ENCODE measurements around the gene EEFSEC.

The EEFSEC gene

DNA sequence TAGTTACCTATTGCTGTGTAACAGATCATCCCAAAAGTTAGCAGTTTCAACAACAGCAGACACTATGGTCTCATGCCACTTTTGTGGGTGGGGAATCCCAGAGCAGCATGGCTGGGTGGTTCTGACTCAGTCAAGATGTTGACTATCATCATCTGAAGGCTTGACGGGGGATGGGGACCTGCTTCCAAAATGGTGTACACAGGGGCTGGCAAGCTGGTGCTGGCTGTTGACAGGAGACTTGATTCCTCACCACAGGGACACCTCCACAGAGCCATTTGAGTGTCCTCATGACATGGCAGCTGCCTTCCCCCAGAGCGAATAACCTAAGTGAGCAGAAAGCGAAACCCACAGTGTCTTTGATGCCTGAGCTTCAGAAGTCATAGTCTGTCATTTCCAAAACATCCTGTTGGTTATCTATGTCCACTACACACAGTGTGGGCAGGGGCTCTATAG lies 294.3 kb downstream of the EEFSEC start:
- Histone ChIP-seq H3K4me1 (ENCODE audit: control insufficient read depth, insufficient read depth, low read length, poor library complexity, severe bottlenecking) (peaks cover 7% of the 10 kb centered on the region), H3K36me3 (ENCODE audit: control insufficient read depth, insufficient read depth, low read length) (no peaks in the 10 kb centered on the region), H3K9me3 (ENCODE audit: control insufficient read depth, low read length) (no peaks in the 10 kb centered on the region), H3K4me3 (ENCODE audit: extremely low read depth, insufficient read depth, low read length, poor library complexity, severe bottlenecking) (no peak overlapping the region), H3K27ac (ENCODE audit: low read depth, low read length, severe bottlenecking) (no peak overlapping the region)
- 92 to 98% methylated on average over 2 to 3 of the region's 3 CpGs for WGBS, 2 experiments (ENCODE audit: insufficient coverage in 2 of 2)

DNA sequence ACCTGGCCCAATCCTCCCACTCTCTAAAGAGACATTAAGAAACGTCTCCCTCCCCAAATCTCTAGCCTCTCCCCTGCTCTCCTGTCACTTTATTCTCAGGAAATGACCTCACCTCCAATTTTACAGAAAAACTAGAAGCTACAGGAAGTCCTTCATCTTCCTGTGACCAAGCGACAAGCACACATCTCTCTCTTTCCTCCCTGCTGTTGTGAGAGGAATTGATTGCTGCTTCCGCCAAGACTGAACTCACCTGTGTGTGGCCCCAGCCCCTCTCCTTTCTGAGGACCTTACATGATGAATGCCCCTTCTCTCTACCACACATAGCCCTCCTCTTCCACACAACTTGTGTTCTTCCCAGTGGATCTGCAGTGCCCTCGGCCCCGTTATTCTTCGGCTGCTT lies 295.2 kb downstream of the EEFSEC start:
- Histone ChIP-seq H3K4me1 (ENCODE audit: control insufficient read depth, insufficient read depth, low read length, poor library complexity, severe bottlenecking) (peaks cover 7% of the 10 kb centered on the region), H3K27ac (ENCODE audit: low read depth, low read length, severe bottlenecking) (no peak overlapping the region), H3K9me3 (ENCODE audit: control insufficient read depth, low read length) (no peaks in the 10 kb centered on the region), H3K4me3 (ENCODE audit: extremely low read depth, insufficient read depth, low read length, poor library complexity, severe bottlenecking) (no peak overlapping the region), H3K36me3 (ENCODE audit: control insufficient read depth, insufficient read depth, low read length) (no peaks in the 10 kb centered on the region)
- 78 to 94% methylated on average over 5 of the region's 6 CpGs for WGBS, 2 experiments (ENCODE audit: insufficient coverage in 2 of 2)

DNA sequence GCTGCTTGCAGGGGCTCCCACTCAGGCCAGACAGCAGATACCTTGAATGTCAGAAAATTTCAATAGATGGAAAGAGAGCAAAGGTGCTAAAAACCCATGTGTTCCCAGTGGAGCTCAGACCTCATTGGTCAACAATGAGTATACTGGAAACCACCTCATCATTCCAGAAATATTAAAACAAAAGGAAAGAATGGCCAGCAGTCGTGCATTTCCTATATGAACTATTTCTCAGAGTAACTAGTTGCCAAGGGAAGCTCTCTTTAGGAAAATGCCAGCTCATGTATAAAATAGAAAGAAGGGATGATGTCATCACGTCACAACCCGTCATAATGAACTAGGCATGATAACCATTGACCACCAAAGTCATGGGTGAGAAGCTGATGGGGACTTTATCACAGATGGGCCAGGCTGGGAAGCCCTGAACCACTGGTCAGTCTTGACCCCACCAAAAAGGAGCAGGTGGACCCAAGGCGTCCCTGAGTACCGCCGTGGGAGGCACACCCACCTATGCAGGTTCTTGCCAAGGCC lies 295.9 kb downstream of the EEFSEC start:
- no peaks in the 10 kb centered on the region for H3K36me3 ChIP-seq (ENCODE audit: control insufficient read depth, insufficient read depth, low read length)
- no peak overlapping the region for H3K27ac ChIP-seq (ENCODE audit: low read depth, low read length, severe bottlenecking)
- peaks cover 7% of the 10 kb centered on the region for H3K4me1 ChIP-seq (ENCODE audit: control insufficient read depth, insufficient read depth, low read length, poor library complexity, severe bottlenecking)
- H3K4me3 ChIP-seq (ENCODE audit: extremely low read depth, insufficient read depth, low read length, poor library complexity, severe bottlenecking): no peak overlapping the region
- no peaks in the 10 kb centered on the region for H3K9me3 ChIP-seq (ENCODE audit: control insufficient read depth, low read length)
- WGBS, 2 experiments (ENCODE audit: insufficient coverage in 2 of 2): 88 to 91% methylated on average over 4 to 5 of the region's 6 CpGs

DNA sequence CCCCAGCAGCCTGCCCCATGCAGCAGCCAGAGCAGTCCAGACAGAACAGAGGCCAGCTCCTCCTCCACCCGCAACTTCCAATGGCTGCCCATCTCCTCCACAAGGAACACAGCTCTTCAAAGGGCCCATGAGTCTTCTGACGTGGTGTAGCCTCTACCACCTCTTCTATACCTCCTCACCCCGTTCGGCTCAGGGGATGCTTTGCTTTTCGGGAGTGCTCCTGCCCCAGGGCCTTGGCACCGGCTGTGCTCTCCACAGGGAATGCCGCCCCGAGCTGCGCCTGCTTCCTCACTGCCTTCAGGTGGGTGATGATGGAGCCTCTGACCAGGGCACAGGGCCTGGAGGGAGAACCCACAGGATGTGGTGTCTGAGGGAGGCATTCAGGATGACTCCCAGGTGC lies 298.8 kb downstream of the EEFSEC start:
- peaks cover 7% of the 10 kb centered on the region for H3K4me1 ChIP-seq (ENCODE audit: control insufficient read depth, insufficient read depth, low read length, poor library complexity, severe bottlenecking)
- no peak overlapping the region for H3K4me3 ChIP-seq (ENCODE audit: extremely low read depth, insufficient read depth, low read length, poor library complexity, severe bottlenecking)
- WGBS, 2 experiments (ENCODE audit: insufficient coverage in 2 of 2): 89 to 91% methylated on average over 8 to 9 of the region's 9 CpGs
- no peaks in the 10 kb centered on the region for H3K9me3 ChIP-seq (ENCODE audit: control insufficient read depth, low read length)
- no peaks in the 10 kb centered on the region for H3K36me3 ChIP-seq (ENCODE audit: control insufficient read depth, insufficient read depth, low read length)
- no peak overlapping the region for H3K27ac ChIP-seq (ENCODE audit: low read depth, low read length, severe bottlenecking)

DNA sequence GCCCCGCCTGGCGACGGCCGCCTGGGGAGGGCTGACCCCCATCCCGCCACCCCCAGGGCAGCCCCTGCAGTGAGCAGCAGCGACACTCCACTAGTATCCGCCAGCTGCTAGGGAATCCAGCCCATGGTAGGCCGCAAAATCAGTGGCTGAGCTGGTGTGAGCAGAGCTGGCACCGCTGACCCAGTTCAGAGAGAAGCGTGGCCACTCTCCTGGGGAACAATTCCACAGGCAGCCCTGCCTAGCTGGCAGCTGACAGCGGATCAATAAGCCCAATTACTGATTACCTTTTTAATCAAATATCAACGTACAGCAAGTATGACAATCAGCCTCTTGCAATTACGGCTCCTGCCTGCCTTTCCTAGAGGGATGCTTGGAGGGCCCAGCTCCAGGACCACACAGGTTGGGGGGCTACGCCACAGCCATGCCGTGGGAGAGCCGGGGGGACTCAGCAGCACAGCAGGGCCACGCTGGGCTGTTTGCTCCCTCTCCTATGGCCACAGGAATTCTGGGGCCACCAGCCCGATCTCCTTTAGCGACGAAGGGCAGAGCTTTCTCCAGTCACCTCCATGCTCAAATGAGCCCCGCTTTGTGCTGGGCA lies 299.5 kb downstream of the EEFSEC start:
- Histone ChIP-seq H3K4me3 (ENCODE audit: extremely low read depth, insufficient read depth, low read length, poor library complexity, severe bottlenecking) (no peak overlapping the region), H3K27ac (ENCODE audit: low read depth, low read length, severe bottlenecking) (no peak overlapping the region)
- 89 to 91% methylated on average over 20 to 21 of the region's 21 CpGs for WGBS, 2 experiments (ENCODE audit: insufficient coverage in 2 of 2)

DNA sequence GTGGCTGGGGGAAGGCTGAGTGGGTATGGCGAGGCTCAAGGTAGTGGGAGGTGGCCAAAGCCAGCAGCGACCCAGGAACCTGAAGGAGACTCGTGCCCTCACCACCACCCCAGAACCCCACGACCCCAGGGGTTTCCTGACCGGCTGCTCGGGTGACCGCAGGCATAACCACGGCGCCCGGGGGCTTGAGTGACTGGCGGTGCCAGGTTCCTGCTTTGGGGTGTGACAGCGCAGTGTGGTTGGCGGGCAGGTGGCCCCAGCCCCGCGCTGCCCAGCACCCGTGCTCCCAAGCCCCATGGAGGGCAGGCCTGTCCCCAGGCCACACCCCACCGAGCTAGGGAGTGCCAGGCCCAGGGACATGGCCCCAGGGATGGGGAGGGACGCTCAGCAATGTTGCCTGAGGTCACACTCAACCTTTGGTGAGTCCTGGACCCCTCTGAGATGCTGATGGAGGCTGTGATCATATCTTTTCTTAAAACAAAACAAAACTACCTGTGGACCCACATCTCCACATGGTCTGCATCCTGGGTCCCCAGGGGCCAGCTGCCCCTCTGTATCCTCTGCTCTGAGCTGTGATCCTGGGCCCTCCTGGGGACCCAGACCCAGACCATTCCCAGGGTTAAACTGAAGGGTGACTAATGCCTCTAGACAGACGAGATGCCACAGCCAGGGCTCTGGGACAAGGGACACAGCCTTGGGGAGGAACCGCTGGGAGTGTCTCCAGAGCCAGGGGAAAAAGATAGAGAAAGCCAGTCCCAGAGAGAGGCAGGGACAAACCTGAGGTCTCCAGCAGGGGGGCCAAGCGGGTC lies 300.4 kb downstream of the EEFSEC start:
- no peaks in the 10 kb centered on the region for H3K9me3 ChIP-seq (ENCODE audit: control insufficient read depth, low read length)
- peaks cover 2% of the 10 kb centered on the region for H3K4me1 ChIP-seq (ENCODE audit: control insufficient read depth, insufficient read depth, low read length, poor library complexity, severe bottlenecking)
- H3K36me3 ChIP-seq (ENCODE audit: control insufficient read depth, insufficient read depth, low read length): no peaks in the 10 kb centered on the region
- WGBS, 2 experiments (ENCODE audit: insufficient coverage in 2 of 2): 91 to 93% methylated on average over 18 of the region's 21 CpGs
- H3K4me3 ChIP-seq (ENCODE audit: extremely low read depth, insufficient read depth, low read length, poor library complexity, severe bottlenecking): no peak overlapping the region
- H3K27ac ChIP-seq (ENCODE audit: low read depth, low read length, severe bottlenecking): no peak overlapping the region

More for the DNA sequence above, 299.5 kb downstream of the EEFSEC start:
- Histone ChIP-seq H3K36me3 (ENCODE audit: control insufficient read depth, insufficient read depth, low read length) (no peaks in the 10 kb centered on the region), H3K9me3 (ENCODE audit: control insufficient read depth, low read length) (no peaks in the 10 kb centered on the region), H3K4me1 (ENCODE audit: control insufficient read depth, insufficient read depth, low read length, poor library complexity, severe bottlenecking) (peaks cover 7% of the 10 kb centered on the region)

DNA sequence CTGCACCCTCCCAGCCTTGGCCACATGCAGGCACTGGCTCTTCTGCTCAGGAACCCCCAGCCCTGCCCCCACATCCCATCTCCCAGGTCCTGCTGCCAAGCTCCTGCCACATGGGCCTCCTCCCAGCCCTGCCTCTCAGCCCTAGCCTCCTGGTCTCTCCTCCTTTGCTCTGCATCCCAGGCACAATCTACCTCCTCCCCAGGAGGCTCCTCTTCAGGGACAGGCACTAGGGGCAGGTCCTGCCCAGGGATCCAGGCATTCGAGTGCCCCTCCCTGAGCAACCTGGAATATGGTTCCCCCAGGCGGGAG lies 301.0 kb downstream of the EEFSEC start:
- Histone ChIP-seq H3K9me3 (ENCODE audit: control insufficient read depth, low read length) (no peaks in the 10 kb centered on the region), H3K36me3 (ENCODE audit: control insufficient read depth, insufficient read depth, low read length) (no peaks in the 10 kb centered on the region), H3K27ac (ENCODE audit: low read depth, low read length, severe bottlenecking) (no peak overlapping the region), H3K4me1 (ENCODE audit: control insufficient read depth, insufficient read depth, low read length, poor library complexity, severe bottlenecking) (no peaks in the 10 kb centered on the region), H3K4me3 (ENCODE audit: extremely low read depth, insufficient read depth, low read length, poor library complexity, severe bottlenecking) (no peak overlapping the region)
- WGBS, 2 experiments (ENCODE audit: insufficient coverage in 2 of 2): 80% methylated on average over 1 of the region's 2 CpGs

DNA sequence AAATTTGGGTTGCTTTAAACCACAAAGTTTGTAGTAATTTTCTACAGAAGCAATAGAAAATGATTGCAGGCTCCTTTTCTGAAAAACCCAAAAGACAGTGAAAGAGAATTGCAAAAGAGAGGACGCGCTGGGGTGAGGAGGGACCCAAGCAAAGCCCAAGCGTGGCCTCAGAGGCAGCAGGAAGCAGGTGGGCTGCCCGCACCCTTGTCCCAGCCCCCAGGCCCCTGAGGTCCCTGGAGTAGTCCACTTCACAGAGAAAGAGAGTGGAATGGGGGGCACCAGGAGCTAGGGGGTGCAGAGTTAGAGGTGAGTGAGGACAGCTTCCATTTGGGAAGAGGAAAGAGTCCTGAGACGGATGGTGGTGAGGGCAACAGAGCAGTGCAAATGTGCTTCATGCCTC lies 301.8 kb downstream of the EEFSEC start:
- Histone ChIP-seq H3K4me3 (ENCODE audit: extremely low read depth, insufficient read depth, low read length, poor library complexity, severe bottlenecking) (no peak overlapping the region), H3K27ac (ENCODE audit: low read depth, low read length, severe bottlenecking) (no peak overlapping the region), H3K9me3 (ENCODE audit: control insufficient read depth, low read length) (no peaks in the 10 kb centered on the region), H3K36me3 (ENCODE audit: control insufficient read depth, insufficient read depth, low read length) (no peaks in the 10 kb centered on the region), H3K4me1 (ENCODE audit: control insufficient read depth, insufficient read depth, low read length, poor library complexity, severe bottlenecking) (no peaks in the 10 kb centered on the region)
- 97% methylated on average over 4 of the region's 5 CpGs; no CpG with 5 or more reads in 1 of the 2 experiments for WGBS, 2 experiments (ENCODE audit: insufficient coverage in 2 of 2)

DNA sequence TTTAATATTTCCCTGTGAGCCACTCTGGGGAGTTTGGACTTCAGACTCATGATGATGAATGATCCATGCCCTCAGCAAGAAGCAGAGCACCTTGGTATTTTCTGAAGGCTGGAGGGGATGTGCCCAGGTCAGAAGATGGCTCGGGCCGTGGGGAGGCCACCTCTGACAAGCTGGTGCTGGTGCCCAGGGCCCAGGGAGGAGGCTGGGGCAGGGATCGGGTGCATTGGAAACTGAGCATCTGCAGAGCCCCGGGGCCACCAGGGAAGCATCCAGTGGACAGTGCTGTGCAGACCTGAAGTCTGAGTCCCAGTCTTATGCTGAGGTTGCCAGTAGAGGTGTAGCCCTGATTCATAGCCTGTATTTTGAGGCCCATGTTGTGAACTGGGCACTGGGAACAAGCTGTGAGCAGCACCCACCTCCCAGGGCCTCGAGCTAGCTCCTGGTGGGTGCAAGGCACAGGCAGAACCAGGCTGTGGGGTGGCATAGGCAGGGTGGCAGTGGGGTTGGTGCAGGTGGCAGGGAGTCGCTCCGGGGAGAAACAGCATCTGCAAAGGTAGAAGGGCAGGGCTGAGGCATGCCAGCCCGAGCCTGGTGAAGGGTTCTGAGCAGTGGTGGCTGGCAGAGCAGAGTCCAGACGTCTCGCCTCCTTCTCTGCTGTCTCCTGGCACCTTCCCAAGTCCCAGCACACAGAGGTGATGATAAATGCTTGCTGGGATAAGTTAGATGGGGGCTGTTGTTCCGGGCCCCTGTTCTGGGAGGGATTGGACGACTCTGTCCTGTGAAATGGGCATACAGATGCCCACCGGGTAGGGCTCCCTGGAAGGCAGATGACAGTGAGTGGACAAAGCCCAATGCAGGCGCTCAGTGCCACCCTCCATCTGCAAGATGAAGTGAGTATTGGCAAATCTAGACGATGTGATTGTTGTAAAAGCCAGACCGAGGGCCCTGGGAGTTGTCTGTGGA lies 302.8 kb downstream of the EEFSEC start:
- Histone ChIP-seq H3K36me3 (ENCODE audit: control insufficient read depth, insufficient read depth, low read length) (no peaks in the 10 kb centered on the region), H3K9me3 (ENCODE audit: control insufficient read depth, low read length) (no peaks in the 10 kb centered on the region), H3K4me3 (ENCODE audit: extremely low read depth, insufficient read depth, low read length, poor library complexity, severe bottlenecking) (no peak overlapping the region), H3K27ac (ENCODE audit: low read depth, low read length, severe bottlenecking) (no peak overlapping the region), H3K4me1 (ENCODE audit: control insufficient read depth, insufficient read depth, low read length, poor library complexity, severe bottlenecking) (no peaks in the 10 kb centered on the region)
- WGBS, 2 experiments (ENCODE audit: insufficient coverage in 2 of 2): 86 to 89% methylated on average over 14 of the region's 16 CpGs
